RWPE2 (cell line): ENCODE measurements around the gene CATSPERB.

Experiments used
- ATAC-seq: fragments of 200-7000 bp; cut with Tn5 transposase; 3 replicates; pipeline ENCODE4 v1.9.1; 2021; ENCODE audit warnings: low read depth
- DNase-seq: peaks from one replicate; pipeline ENCODE4 v3.0.0-alpha.2; 2020; ENCODE audit warnings: low spot score
- H3K27ac ChIP-seq: fragments of 450-650 bp; 2 replicates; pipeline ENCODE4 v1.5.1; 2017; ENCODE audit warnings: mild to moderate bottlenecking; ENCODE audit not compliant: poor library complexity, severe bottlenecking
- H3K27me3 ChIP-seq: fragments of 250-450 bp; sonication (Bioruptor Pico); 2 replicates; pipeline ENCODE4 v1.5.1; 2021; ENCODE audit warnings: mild to moderate bottlenecking, moderate library complexity; ENCODE audit not compliant: insufficient read depth, poor library complexity, severe bottlenecking
- H3K36me3 ChIP-seq: fragments of 250-450 bp; sonication (Bioruptor Pico); 2 replicates; pipeline ENCODE4 v1.5.1; 2020; ENCODE audit warnings: low read depth, mild to moderate bottlenecking, moderate library complexity
- H3K4me1 ChIP-seq: fragments of 250-450 bp; sonication (Bioruptor Pico); 2 replicates; pipeline ENCODE4 v1.5.1; 2021; ENCODE audit warnings: mild to moderate bottlenecking, moderate library complexity; ENCODE audit not compliant: insufficient read depth, poor library complexity, severe bottlenecking
- H3K4me3 ChIP-seq: fragments of 250-450 bp; sonication (Bioruptor Pico); 2 replicates; pipeline ENCODE4 v1.5.1; 2021; ENCODE audit warnings: mild to moderate bottlenecking, moderate library complexity; ENCODE audit not compliant: severe bottlenecking
- H3K9me3 ChIP-seq: fragments of 250-450 bp; sonication (Bioruptor Pico); 2 replicates; pipeline ENCODE4 v1.5.1; 2021; ENCODE audit warnings: mild to moderate bottlenecking, moderate library complexity; ENCODE audit not compliant: severe bottlenecking
- TF ChIP-seq, protein P1 (sequence below): fragments of 450-650 bp; IDR thresholded peaks from one replicate; pipeline ENCODE4 v1.5.1; 2017; ENCODE audit warnings: mild to moderate bottlenecking, moderate library complexity; ENCODE audit not compliant: poor library complexity, severe bottlenecking

The CATSPERB gene, protein sequence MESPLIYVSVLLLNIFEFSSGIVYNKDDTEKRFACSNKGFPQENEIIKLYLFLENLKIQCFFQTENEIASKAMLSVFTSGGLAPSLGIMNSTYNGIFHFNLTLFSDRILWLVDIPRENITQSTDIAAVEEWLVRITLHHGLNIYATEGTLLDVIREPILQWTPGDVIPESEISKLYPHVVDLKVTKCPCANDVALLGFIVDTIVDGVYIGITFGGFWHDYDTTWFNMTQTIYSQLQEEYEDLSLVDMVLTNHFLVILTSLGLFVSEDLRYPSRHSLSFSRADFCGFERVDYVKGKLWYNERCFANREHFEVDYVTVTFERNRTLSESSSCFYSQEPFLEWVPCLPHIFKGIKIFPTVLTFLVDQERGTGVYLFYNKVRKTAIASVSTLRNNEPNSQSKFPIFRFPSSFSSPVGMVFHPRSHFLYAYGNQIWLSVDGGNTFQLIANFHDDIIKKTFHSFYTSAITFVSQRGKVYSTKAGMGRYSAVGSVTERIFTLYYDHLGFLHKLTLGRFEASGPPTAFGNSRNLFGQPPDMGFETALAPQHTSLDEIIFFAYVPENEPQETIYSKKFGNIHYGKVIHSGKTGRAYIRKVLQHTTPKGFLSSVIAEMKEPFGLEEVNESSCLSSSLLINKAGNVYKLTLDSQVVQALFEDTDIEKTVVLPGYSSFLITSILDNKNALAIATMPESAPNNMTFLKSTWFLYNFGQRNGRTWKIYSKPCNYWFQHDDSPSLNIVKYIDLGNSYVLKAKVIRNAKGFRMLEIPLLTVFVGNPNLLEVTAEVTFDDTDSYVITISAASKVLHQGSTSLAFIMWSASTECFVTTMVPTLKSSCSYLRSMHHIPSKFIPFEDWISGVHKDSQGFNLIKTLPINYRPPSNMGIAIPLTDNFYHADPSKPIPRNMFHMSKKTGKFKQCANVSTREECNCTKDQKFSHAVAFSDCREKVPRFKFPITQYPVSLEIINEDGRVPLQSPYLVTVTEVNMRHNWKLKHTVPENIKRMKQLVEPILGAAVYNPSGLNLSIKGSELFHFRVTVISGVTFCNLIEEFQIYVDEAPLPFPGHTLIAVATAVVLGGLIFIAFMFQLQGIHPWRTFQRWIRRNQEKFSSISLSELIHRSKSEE

DNA sequence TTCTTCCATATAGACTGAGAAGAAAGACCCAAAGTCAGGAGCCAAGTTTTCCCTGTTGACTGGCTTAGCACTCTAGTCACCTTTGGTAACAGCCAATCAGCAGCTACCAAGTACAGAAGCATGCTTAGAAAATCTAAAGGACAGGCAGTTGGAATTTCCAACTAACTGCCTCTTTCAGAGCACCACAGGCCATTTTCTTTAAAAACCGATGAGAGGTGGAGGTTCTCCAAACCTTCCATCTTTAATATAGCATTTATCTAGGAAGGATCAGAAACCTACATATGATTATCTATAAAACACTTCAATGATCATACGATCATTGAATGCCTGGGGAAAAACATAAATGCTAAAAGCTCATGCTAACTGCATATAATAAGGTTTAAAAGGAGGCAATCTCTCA is at the start of gene CATSPERB:
CATSPERB (minus strand) TSS at position 101 of the 400 bp plus-strand sequence. CDS start 2,607 bp downstream, outside the sequence.
- H3K4me3 ChIP-seq = no peak within 1 kb of the TSS
- TF ChIP-seq, protein P1, sequence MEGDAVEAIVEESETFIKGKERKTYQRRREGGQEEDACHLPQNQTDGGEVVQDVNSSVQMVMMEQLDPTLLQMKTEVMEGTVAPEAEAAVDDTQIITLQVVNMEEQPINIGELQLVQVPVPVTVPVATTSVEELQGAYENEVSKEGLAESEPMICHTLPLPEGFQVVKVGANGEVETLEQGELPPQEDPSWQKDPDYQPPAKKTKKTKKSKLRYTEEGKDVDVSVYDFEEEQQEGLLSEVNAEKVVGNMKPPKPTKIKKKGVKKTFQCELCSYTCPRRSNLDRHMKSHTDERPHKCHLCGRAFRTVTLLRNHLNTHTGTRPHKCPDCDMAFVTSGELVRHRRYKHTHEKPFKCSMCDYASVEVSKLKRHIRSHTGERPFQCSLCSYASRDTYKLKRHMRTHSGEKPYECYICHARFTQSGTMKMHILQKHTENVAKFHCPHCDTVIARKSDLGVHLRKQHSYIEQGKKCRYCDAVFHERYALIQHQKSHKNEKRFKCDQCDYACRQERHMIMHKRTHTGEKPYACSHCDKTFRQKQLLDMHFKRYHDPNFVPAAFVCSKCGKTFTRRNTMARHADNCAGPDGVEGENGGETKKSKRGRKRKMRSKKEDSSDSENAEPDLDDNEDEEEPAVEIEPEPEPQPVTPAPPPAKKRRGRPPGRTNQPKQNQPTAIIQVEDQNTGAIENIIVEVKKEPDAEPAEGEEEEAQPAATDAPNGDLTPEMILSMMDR = no peak
- no peaks in the 10 kb centered on the region for H3K36me3 ChIP-seq
- no peaks in the 10 kb centered on the region for H3K27me3 ChIP-seq
- no peaks in the 10 kb centered on the region for H3K4me1 ChIP-seq
- no peak within 1 kb of the TSS for H3K27ac ChIP-seq
- ATAC-seq (no peak), DNase-seq (no peak)
- H3K9me3 ChIP-seq = no peaks in the 10 kb centered on the region

DNA sequence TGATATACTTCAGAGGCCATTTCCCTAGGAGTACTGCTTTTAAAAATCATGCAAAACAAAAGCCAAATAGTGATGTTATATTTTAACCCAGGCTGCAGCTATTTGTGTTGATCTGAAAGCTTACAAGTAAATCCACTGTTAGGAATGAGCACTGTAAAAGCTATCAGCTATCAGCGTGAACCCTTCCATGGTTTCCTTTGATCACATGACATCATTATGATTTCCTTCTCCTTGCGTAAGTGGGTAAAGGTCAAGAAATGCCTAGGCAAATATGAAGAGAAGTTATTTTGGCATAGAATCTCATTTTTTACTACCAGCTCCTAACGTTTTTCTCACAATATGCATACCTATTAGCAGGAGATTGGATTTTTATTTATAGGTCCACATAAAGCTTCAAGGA is 48.6 kb upstream of the CATSPERB start:
- Histone ChIP-seq H3K36me3 (peaks cover 39% of the 10 kb centered on the region), H3K4me1 (no peaks in the 10 kb centered on the region), H3K9me3 (no peaks in the 10 kb centered on the region), H3K4me3 (no peak overlapping the region), H3K27ac (no peak overlapping the region), H3K27me3 (no peaks in the 10 kb centered on the region)
- ATAC-seq (no peak), DNase-seq (no peak)
- TF ChIP-seq, protein P1 = no peak

DNA sequence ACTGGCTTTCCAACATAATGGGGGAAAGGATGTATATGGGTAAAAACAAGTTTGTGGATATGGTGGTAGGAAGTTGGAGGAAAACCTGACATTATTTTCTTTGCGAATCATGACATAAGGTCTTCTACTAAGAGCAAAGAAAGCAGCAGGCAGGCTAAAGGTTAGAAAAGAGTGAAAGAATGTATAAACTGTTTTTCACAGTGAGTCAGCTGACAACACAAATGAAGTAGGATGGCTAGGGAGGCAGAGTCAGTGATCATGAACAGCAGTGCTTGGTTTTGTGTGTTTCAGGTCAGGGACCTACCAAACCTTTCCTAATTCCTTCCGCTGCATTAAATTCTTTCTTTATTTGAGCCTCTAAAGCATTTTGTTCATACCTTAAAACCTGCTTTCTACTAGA is 46.3 kb upstream of the CATSPERB start:
- Histone ChIP-seq H3K9me3 (no peaks in the 10 kb centered on the region), H3K27ac (no peak overlapping the region), H3K4me1 (no peaks in the 10 kb centered on the region), H3K4me3 (no peak overlapping the region), H3K27me3 (no peaks in the 10 kb centered on the region), H3K36me3 (peaks cover 21% of the 10 kb centered on the region; the same call in 1 of the 2 replicates)
- ATAC-seq (no peak), DNase-seq (no peak)
- TF ChIP-seq, protein P1 = no peak

DNA sequence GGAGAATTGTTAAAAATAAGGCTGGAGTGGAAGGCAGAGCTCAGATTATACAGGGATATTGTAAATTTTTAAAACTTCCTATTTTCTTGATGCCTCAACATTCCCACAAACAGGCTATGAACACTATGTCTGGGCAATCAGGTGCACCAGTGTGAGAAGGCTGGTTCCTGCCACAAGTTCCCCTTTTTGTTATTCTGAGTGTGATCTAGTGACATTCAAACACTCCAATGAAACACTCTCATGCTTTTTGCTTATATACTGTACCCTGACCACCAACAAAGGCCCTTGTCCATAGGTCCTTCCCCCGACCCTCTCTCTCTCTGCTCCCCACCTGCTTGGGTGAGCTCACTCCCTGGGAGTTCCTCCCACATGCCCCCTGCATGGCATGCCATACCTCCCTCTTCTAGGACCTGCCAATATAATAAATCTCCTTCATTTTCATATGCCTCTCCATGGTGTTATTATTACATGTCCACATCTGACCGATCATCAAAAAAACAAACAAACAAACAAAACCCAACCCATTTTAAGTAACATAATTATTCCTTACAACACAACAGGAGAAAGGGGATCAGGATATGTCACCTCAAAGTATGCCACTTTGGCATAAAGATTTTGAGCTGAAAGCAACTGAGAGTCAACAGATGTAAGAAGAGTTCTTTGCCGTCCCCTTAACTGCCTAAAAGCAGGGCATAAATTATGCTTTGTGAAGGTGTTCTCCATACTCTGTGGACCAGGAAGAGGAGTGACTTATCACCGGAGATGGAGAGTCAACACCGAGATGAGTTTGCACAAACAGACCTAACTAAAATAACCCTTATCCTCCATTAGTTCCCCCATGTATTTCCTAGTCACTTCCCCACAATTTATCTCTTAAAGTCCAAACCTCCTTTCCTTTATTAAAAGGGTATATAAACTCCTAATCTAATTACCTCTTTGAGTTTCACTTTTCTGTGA is 42.5 kb upstream of the CATSPERB start:
- Histone ChIP-seq H3K4me3 (no peak overlapping the region), H3K27ac (no peak overlapping the region), H3K4me1 (no peaks in the 10 kb centered on the region), H3K27me3 (no peaks in the 10 kb centered on the region), H3K36me3 (no peaks in the 10 kb centered on the region), H3K9me3 (no peaks in the 10 kb centered on the region)
- ATAC-seq = no peak
- TF ChIP-seq, protein P1 = no peak
- DNase-seq = no peak
